ENCODE results near the gene RNF215. TPM values are rescaled to one million over a fixed set of nuclear protein-coding genes. Genes with fewer than 3 reads are reported as not detected.

The RNF215 gene
- total RNA-seq, 2 experiments from 2014 or later = 4.6 to 4.9 TPM

- ChIA-PET POLR2A (interaction anchor here (0.6 to 7.3 kb wide), 2 partner anchors 8 to 24 kb away, joined by 3 to 76 read pairs; partner anchors contain the start of gene MTFP1), CTCF (no interaction called here)
- peaks cover 14% of the 10 kb centered on the region for H3K36me3 ChIP-seq (ENCODE audit: insufficient read depth, low read length)
These were observed 45.3 kb upstream of the RNF215 start for GRCh38 chr22:30432520-30432919.

GRCh38 chr22:30432096-30432495 is 44.9 kb upstream of the RNF215 start:
- Histone ChIP-seq H3K4me1 (ENCODE audit: insufficient read depth, low read length) (peaks cover 27% of the 10 kb centered on the region), H3K4me3 (ENCODE audit: low read length) (no peak overlapping the region), H3K9me3 (ENCODE audit: control insufficient read depth in 1 of 2, insufficient read depth in 1 of 2, low read length in 2 of 2) (peaks cover 5 to 22% of the 10 kb centered on the region in 2 experiments), H3K36me3 (ENCODE audit: insufficient read depth, low read length) (peaks cover 14% of the 10 kb centered on the region), H3K27ac (ENCODE audit: low read depth in 1 of 2, low read length in 2 of 2) (no peak overlapping the region), H3K27me3 (ENCODE audit: control insufficient read depth in 1 of 2, insufficient read depth in 2 of 2, low read length in 2 of 2) (no peaks in the 10 kb centered on the region)
- CTCF ChIA-PET = no interaction called here
- H3K27ac Mint-ChIP-seq = no peak overlapping the region
- intact Hi-C loops (cut with DNase I, micrococcal nuclease) = no loop called here
- no peak for TF ChIP-seq CTCF (IDR thresholded peaks at IDR 0.05)
- peaks cover 6% of the 10 kb centered on the region for H3K9me3 Mint-ChIP-seq
- H3K4me3 Mint-ChIP-seq = no peak overlapping the region
- H3K4me1 Mint-ChIP-seq (ENCODE audit: low read depth) = peaks cover 28% of the 10 kb centered on the region
- DNase-seq = no peak
- no peaks in the 10 kb centered on the region for H3K27me3 Mint-ChIP-seq
- no peak for ATAC-seq (ENCODE audit: poor library complexity)
- peaks cover 10% of the 10 kb centered on the region for H3K36me3 Mint-ChIP-seq (ENCODE audit: low read depth)
- POLR2A ChIA-PET = interaction anchor here (7.3 kb wide), 1 partner anchor 8 kb away, joined by 76 read pairs; the partner anchor contains the start of gene MTFP1

More at GRCh38 chr22:30432520-30432919, 45.3 kb upstream of the RNF215 start:
- no peaks in the 10 kb centered on the region for H3K27me3 ChIP-seq (ENCODE audit: control insufficient read depth in 1 of 2, insufficient read depth in 2 of 2, low read length in 2 of 2)
- intact Hi-C loops (cut with DNase I, micrococcal nuclease) = no loop called here
- H3K27me3 Mint-ChIP-seq = peaks cover 1% of the 10 kb centered on the region
- H3K27ac ChIP-seq (ENCODE audit: low read depth in 1 of 2, low read length in 2 of 2) = no peak overlapping the region
- ATAC-seq (ENCODE audit: poor library complexity) = no peak
- peaks cover 9% of the 10 kb centered on the region for H3K36me3 Mint-ChIP-seq (ENCODE audit: low read depth)
- H3K4me3 ChIP-seq (ENCODE audit: low read length) = no peak overlapping the region
- peaks cover 24% of the 10 kb centered on the region for H3K4me1 ChIP-seq (ENCODE audit: insufficient read depth, low read length)
- peaks cover 25% of the 10 kb centered on the region for H3K4me1 Mint-ChIP-seq (ENCODE audit: low read depth)
- TF ChIP-seq CTCF (IDR thresholded peaks at IDR 0.05) = no peak
- DNase-seq = no peak
- H3K27ac Mint-ChIP-seq = no peak overlapping the region
- H3K9me3 Mint-ChIP-seq = peaks cover 6% of the 10 kb centered on the region
- peaks cover 5 to 22% of the 10 kb centered on the region in 2 experiments for H3K9me3 ChIP-seq (ENCODE audit: control insufficient read depth in 1 of 2, insufficient read depth in 1 of 2, low read length in 2 of 2)
- no peak overlapping the region for H3K4me3 Mint-ChIP-seq

- no peak overlapping the region for H3K27ac Mint-ChIP-seq
- H3K27ac ChIP-seq (ENCODE audit: low read depth in 1 of 2, low read length in 2 of 2) = no peak overlapping the region
- ATAC-seq (ENCODE audit: poor library complexity) (no peak), DNase-seq (no peak)
- intact Hi-C loops (cut with DNase I, micrococcal nuclease) = no loop called here
- H3K4me3 Mint-ChIP-seq = no peak overlapping the region
- no peak overlapping the region for H3K4me3 ChIP-seq (ENCODE audit: low read length)
- H3K27me3 ChIP-seq (ENCODE audit: control insufficient read depth in 1 of 2, insufficient read depth in 2 of 2, low read length in 2 of 2) = no peaks in the 10 kb centered on the region
- peaks cover 31% of the 10 kb centered on the region for H3K4me1 ChIP-seq (ENCODE audit: insufficient read depth, low read length)
- ChIA-PET CTCF (interaction anchor here (0.9 kb wide), 1 partner anchor 40 kb away, joined by 4 read pairs; no protein-coding TSS in a partner anchor), POLR2A (interaction anchor here (0.7 to 1.5 kb wide), 2 partner anchors 20 to 33 kb away, joined by 3 read pairs; no protein-coding TSS in a partner anchor)
- H3K9me3 ChIP-seq (ENCODE audit: control insufficient read depth in 1 of 2, insufficient read depth in 1 of 2, low read length in 2 of 2) = peaks cover 5 to 14% of the 10 kb centered on the region in 2 experiments
- peaks cover 14% of the 10 kb centered on the region for H3K36me3 Mint-ChIP-seq (ENCODE audit: low read depth)
- no peak for TF ChIP-seq CTCF (IDR thresholded peaks at IDR 0.05)
- H3K4me1 Mint-ChIP-seq (ENCODE audit: low read depth) = peaks cover 32% of the 10 kb centered on the region
- H3K9me3 Mint-ChIP-seq = peaks cover 4% of the 10 kb centered on the region
- no peaks in the 10 kb centered on the region for H3K27me3 Mint-ChIP-seq
- peaks cover 14% of the 10 kb centered on the region for H3K36me3 ChIP-seq (ENCODE audit: insufficient read depth, low read length)
These were observed 43.7 kb upstream of the RNF215 start for GRCh38 chr22:30430933-30431332.

Data from CD4-positive, alpha-beta T cell (primary cell).